ENCODE measurements around the gene PLCB1. TPM values are rescaled to one million over a fixed set of nuclear protein-coding genes. Genes with fewer than 3 reads are reported as not detected.

The PLCB1 gene
- total RNA-seq, 1 experiment from 2014 or later, result 4.4 TPM

GRCh38 chr20:8399947-8400346, 267.9 kb downstream of the PLCB1 start:
- Histone ChIP-seq H3K27ac (ENCODE audit: low read length) (no peak overlapping the region), H3K27me3 (ENCODE audit: low read length) (peaks cover 10% of the 10 kb centered on the region; the same call in 1 of the 2 replicates), H3K4me1 (ENCODE audit: insufficient read depth, low read length) (no peaks in the 10 kb centered on the region), H3K79me2 (ENCODE audit: low read length) (no peaks in the 10 kb centered on the region), H3K36me3 (ENCODE audit: low read depth, low read length) (no peaks in the 10 kb centered on the region), H4K20me1 (ENCODE audit: low read length) (peaks cover 5% of the 10 kb centered on the region; the same call in 1 of the 2 replicates), H3K4me3 (ENCODE audit: low read length) (no peak overlapping the region), H2AFZ (ENCODE audit: low read length) (no peak overlapping the region), H3F3A (ENCODE audit: low read length, unreplicated experiment) (no peaks in the 10 kb centered on the region), H3K9me2 (replicated peaks; ENCODE audit: low read length) (no peaks in the 10 kb centered on the region), H3K4me2 (ENCODE audit: low read length) (no peak overlapping the region), H3K9ac (ENCODE audit: low read length) (no peak overlapping the region), H3K9me3 (ENCODE audit: low read length) (no peaks in the 10 kb centered on the region)
- DNase-seq (no peak), ATAC-seq (no peak)
- CTCF ChIA-PET, result no interaction called here
- TF ChIP-seq EZH2 (IDR thresholded peaks at IDR 0.05; ENCODE audit: low read length, unreplicated experiment) (no peak), EZH2phosphoT487 (IDR thresholded peaks at IDR 0.05; ENCODE audit: borderline replicate concordance, low read length) (no peak)
- intact Hi-C loops (cut with micrococcal nuclease), result no loop called here
- no TSS peak for BruUV-seq (replicated peaks)
- POLR2A ChIA-PET (ENCODE audit: unreplicated experiment), result no interaction called here

DNA sequence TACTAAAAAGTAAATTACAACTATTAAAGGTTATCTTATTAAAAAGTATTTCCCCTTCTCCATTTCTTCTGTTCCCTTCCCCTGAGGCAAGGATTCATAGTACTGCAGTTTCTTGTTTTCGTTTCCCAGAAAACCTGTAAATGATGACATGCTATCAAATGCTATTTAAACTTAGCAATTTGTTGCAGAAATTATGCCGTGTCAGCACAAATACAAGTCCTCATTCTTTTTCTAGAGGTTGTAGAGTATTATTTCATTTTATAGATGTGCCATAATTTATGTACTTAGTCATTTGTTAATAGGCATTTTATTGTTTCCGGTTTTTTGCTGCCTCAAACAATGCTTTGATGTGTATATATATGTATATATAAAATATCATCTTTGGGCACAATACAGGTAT, 268.4 kb downstream of the PLCB1 start:
- H4K20me1 ChIP-seq (ENCODE audit: low read length), result peaks cover 5% of the 10 kb centered on the region; the same call in 1 of the 2 replicates
- H3F3A ChIP-seq (ENCODE audit: low read length, unreplicated experiment), result no peaks in the 10 kb centered on the region
- H3K9ac ChIP-seq (ENCODE audit: low read length), result no peak overlapping the region
- H3K4me3 ChIP-seq (ENCODE audit: low read length), result no peak overlapping the region
- H3K27me3 ChIP-seq (ENCODE audit: low read length), result peaks cover 10% of the 10 kb centered on the region; the same call in 1 of the 2 replicates
- no peak overlapping the region for H3K27ac ChIP-seq (ENCODE audit: low read length)
- H3K9me3 ChIP-seq (ENCODE audit: low read length), result no peaks in the 10 kb centered on the region
- POLR2A ChIA-PET (ENCODE audit: unreplicated experiment), result no interaction called here
- no peak overlapping the region for H3K4me2 ChIP-seq (ENCODE audit: low read length)
- no peaks in the 10 kb centered on the region for H3K9me2 ChIP-seq (replicated peaks; ENCODE audit: low read length)
- no peak overlapping the region for H2AFZ ChIP-seq (ENCODE audit: low read length)
- no TSS peak for BruUV-seq (replicated peaks)
- TF ChIP-seq CTCF (conservative IDR thresholded peaks at IDR 0.05; ENCODE audit: low read depth, low read length) (no peak), EZH2 (IDR thresholded peaks at IDR 0.05; ENCODE audit: low read length, unreplicated experiment) (no peak), EZH2phosphoT487 (IDR thresholded peaks at IDR 0.05; ENCODE audit: borderline replicate concordance, low read length) (no peak)
- no peaks in the 10 kb centered on the region for H3K4me1 ChIP-seq (ENCODE audit: insufficient read depth, low read length)
- intact Hi-C loops (cut with micrococcal nuclease), result no loop called here
- no peaks in the 10 kb centered on the region for H3K79me2 ChIP-seq (ENCODE audit: low read length)
- ATAC-seq (no peak), DNase-seq (no peak)
- CTCF ChIA-PET, result no interaction called here
- H3K36me3 ChIP-seq (ENCODE audit: low read depth, low read length), result no peaks in the 10 kb centered on the region

DNA sequence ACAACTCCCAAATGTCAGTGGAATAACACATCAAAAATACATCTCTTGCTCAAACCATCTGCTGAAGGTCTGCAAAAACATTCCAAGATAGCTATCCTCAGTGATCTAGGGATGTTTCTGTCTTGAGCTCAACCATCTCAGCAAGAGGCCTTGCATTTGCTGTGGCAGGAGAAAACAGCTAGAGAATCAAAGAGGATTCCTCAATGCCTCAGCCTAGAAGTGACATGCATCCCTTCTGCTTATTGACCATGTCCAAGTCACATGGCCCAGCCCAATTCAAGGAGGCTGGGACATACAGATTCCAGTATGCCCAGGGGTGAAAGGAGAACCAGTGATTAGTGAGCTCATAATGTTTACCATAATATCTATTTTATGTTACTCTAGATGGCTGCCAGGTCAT, 269.5 kb downstream of the PLCB1 start:
- no peak for DNase-seq

More for the DNA sequence above, 269.5 kb downstream of the PLCB1 start:
- H3K79me2 ChIP-seq (ENCODE audit: low read length), result no peaks in the 10 kb centered on the region
- no peak overlapping the region for H2AFZ ChIP-seq (ENCODE audit: low read length)
- TF ChIP-seq CTCF (conservative IDR thresholded peaks at IDR 0.05; ENCODE audit: low read depth, low read length) (no peak), EZH2 (IDR thresholded peaks at IDR 0.05; ENCODE audit: low read length, unreplicated experiment) (no peak), EZH2phosphoT487 (IDR thresholded peaks at IDR 0.05; ENCODE audit: borderline replicate concordance, low read length) (no peak)
- no TSS peak for BruUV-seq (replicated peaks)
- ATAC-seq, result no peak
- intact Hi-C loops (cut with micrococcal nuclease), result no loop called here
- H3K4me3 ChIP-seq (ENCODE audit: low read length), result no peak overlapping the region
- peaks cover 5% of the 10 kb centered on the region; the same call in 1 of the 2 replicates for H4K20me1 ChIP-seq (ENCODE audit: low read length)
- CTCF ChIA-PET, result no interaction called here
- H3K9ac ChIP-seq (ENCODE audit: low read length), result no peak overlapping the region
- no peak overlapping the region for H3K27ac ChIP-seq (ENCODE audit: low read length)
- no peaks in the 10 kb centered on the region for H3F3A ChIP-seq (ENCODE audit: low read length, unreplicated experiment)
- peaks cover 5% of the 10 kb centered on the region; the same call in 1 of the 2 replicates for H3K27me3 ChIP-seq (ENCODE audit: low read length)
- H3K4me1 ChIP-seq (ENCODE audit: insufficient read depth, low read length), result no peaks in the 10 kb centered on the region
- H3K9me2 ChIP-seq (replicated peaks; ENCODE audit: low read length), result no peaks in the 10 kb centered on the region
- POLR2A ChIA-PET (ENCODE audit: unreplicated experiment), result no interaction called here
- H3K4me2 ChIP-seq (ENCODE audit: low read length), result no peak overlapping the region
- no peaks in the 10 kb centered on the region for H3K36me3 ChIP-seq (ENCODE audit: low read depth, low read length)
- no peaks in the 10 kb centered on the region for H3K9me3 ChIP-seq (ENCODE audit: low read length)

All from PC-3 (cell line).